Stomach (tissue), 9 donors: ENCODE measurements around the gene TYMS. TPM values are rescaled to one million over a fixed set of nuclear protein-coding genes. Genes with fewer than 3 reads are reported as not detected.
A peak's percentile ranks its signal among the peaks of the same experiment; 100 is the strongest.

Experiments used
- DNase-seq, 2 donors: peaks; one replicate each; pipeline versions ENCODE4 v3.0.0 to v3.0.0-alpha.2; 2013 to 2019
- H3K27ac ChIP-seq, 5 donors: fragments of 200-600 bp in 4 of 5; sonication (generic) in 4 of 5; one replicate each; pipeline ENCODE4 v1.5.1; 2013 to 2019; ENCODE audit warnings: mild to moderate bottlenecking in 1 of 5, moderate library complexity in 1 of 5
- H3K27me3 ChIP-seq, 3 donors: fragments of 200-600 bp; sonication (generic); one replicate each; pipeline ENCODE4 v1.5.1; 2017 to 2019; ENCODE audit warnings: mixed run types in 1 of 3
- H3K36me3 ChIP-seq, 4 donors: fragments of 200-600 bp; sonication (generic); 1 replicate in 3 of 4; 2 replicates in 1 of 4; pipeline ENCODE4 v1.5.1; 2016 to 2019
- H3K4me1 ChIP-seq, 4 donors: fragments of 200-600 bp; sonication (generic); one replicate each; pipeline ENCODE4 v1.5.1; 2016 to 2019
- H3K4me3 ChIP-seq, 4 donors: fragments of 200-600 bp; sonication (generic) in 3 of 4; one replicate each; pipeline ENCODE4 v1.5.1; 2016 to 2019; ENCODE audit warnings: mild to moderate bottlenecking in 1 of 4
- H3K9me3 ChIP-seq, 4 donors: fragments of 200-600 bp; sonication (generic); one replicate each; pipeline ENCODE4 v1.5.1; 2016 to 2019
- EP300 ChIP-seq: sonication (generic); formaldehyde crosslinking; IDR thresholded peaks from one replicate; pipeline ENCODE4 v1.6.1; 2017; ENCODE audit warnings: antibody characterized with exemption
- POLR2A ChIP-seq, 4 donors: fragments of 450-650 bp; IDR thresholded peaks; one replicate each; pipeline ENCODE4 v1.6.1; 2016; ENCODE audit warnings: antibody characterized with exemption in 4 of 4, control low read depth in 2 of 4, mild to moderate bottlenecking in 1 of 4, moderate library complexity in 1 of 4
- POLR2AphosphoS5 ChIP-seq, 3 donors: sonication (generic); formaldehyde crosslinking; IDR thresholded peaks; one replicate each; pipeline ENCODE4 v1.6.1; 2016; ENCODE audit warnings: antibody characterized with exemption in 3 of 3
- WGBS, 5 donors: extraction: QIAGEN DNeasy Blood & Tissue Kit in 3 of 5; methylation state at CpG; one replicate each; pipeline versions ENCODE4 v1.1.5 to v1.1.7; 2013 to 2018; 5-methylcytosine and 5-hydroxymethylcytosine counted together
- intact Hi-C: fragments of 100-400 bp; cut with DNase I; formaldehyde crosslinking; loops from one replicate; pipeline ENCODE4 v1.15.1; 2023; ENCODE audit warnings: low total_unique reads
- polyA plus RNA-seq, 3 donors: library from polyadenylated mRNA; stranded (reverse); fragments of 200-250 nt; gene quantifications; one replicate each; pipeline ENCODE4 v1.2.3, GENCODE V29; 2013
- total RNA-seq, 5 donors: library from RNA; depleted of rRNA; stranded (reverse); fragments of >200 nt; gene quantifications; one replicate each; pipeline versions ENCODE4 v1.1.0 to v1.2.3, GENCODE V29; 2014 to 2016
- TF ChIP-seq, protein P1 (sequence below), 7 experiments: fragments of 450-650 bp in 4 of 7; fragments of 200-600 bp in 3 of 7; sonication (generic) in 3 of 7; IDR thresholded peaks; one replicate each; pipeline ENCODE4 v1.5.1; 2016 to 2019; ENCODE audit warnings: antibody characterized with exemption in 7 of 7, control low read depth in 2 of 7, mild to moderate bottlenecking in 1 of 7
- donor health status: healthy with polysubstance abuse.
- donor health status: Bipolar disorder and iron deficiency.
- donor health status: healthy.

Gene TYMS
- total and polyA plus RNA-seq, 8 donors: 1.2 to 17.1 (median 8.1) TPM

GRCh38 chr18:713135-713490 lies 55.7 kb downstream of the TYMS start:
- 59 to 94% (median 79%) methylated on average over 15 to 23 of the region's 23 CpGs for WGBS, 5 donors
- Histone ChIP-seq H3K27ac (peak overlapping the region; percentile 71 to 92 (median 89)), H3K4me3 (peak overlapping the region; percentile 56 to 81 (median 70)), H3K27me3 (no peaks in the 10 kb centered on the region), H3K9me3 (no peaks in the 10 kb centered on the region), H3K4me1 (peaks cover 8 to 30% (median 19%) of the 10 kb centered on the region in 4 donors), H3K36me3 (peaks cover 0 to 8% (median 8%) of the 10 kb centered on the region in 4 donors)
- no peak for DNase-seq
- no peak for TF ChIP-seq POLR2A (IDR thresholded peaks at IDR 0.05)
- TF ChIP-seq, protein P1, sequence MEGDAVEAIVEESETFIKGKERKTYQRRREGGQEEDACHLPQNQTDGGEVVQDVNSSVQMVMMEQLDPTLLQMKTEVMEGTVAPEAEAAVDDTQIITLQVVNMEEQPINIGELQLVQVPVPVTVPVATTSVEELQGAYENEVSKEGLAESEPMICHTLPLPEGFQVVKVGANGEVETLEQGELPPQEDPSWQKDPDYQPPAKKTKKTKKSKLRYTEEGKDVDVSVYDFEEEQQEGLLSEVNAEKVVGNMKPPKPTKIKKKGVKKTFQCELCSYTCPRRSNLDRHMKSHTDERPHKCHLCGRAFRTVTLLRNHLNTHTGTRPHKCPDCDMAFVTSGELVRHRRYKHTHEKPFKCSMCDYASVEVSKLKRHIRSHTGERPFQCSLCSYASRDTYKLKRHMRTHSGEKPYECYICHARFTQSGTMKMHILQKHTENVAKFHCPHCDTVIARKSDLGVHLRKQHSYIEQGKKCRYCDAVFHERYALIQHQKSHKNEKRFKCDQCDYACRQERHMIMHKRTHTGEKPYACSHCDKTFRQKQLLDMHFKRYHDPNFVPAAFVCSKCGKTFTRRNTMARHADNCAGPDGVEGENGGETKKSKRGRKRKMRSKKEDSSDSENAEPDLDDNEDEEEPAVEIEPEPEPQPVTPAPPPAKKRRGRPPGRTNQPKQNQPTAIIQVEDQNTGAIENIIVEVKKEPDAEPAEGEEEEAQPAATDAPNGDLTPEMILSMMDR (IDR thresholded peaks at IDR 0.05): no peak
- no peak for TF ChIP-seq POLR2AphosphoS5 (IDR thresholded peaks at IDR 0.05)
- TF ChIP-seq EP300: no peak
- intact Hi-C loops: no loop called here

GRCh38 chr18:715626-716025 lies 58.2 kb downstream of the TYMS start:
- TF ChIP-seq POLR2AphosphoS5 (IDR thresholded peaks at IDR 0.05): no peak
- no peak for TF ChIP-seq POLR2A (IDR thresholded peaks at IDR 0.05)
- TF ChIP-seq EP300: no peak
- TF ChIP-seq, protein P1 (IDR thresholded peaks at IDR 0.05): no peak
- intact Hi-C loops: no loop called here
- Histone ChIP-seq H3K27me3 (no peaks in the 10 kb centered on the region), H3K4me3 (no peak overlapping the region), H3K4me1 (peaks cover 8 to 17% (median 12%) of the 10 kb centered on the region in 4 donors), H3K36me3 (no peaks in the 10 kb centered on the region), H3K9me3 (no peaks in the 10 kb centered on the region), H3K27ac (no peak overlapping the region)
- no peak for DNase-seq
- WGBS, 5 donors: 73 to 89% (median 76%) methylated on average over 1 of the region's 1 CpG

- H3K27me3 ChIP-seq: no peaks in the 10 kb centered on the region
- TF ChIP-seq EP300 (no peak), POLR2AphosphoS5 (IDR thresholded peaks at IDR 0.05) (no peak), POLR2A (IDR thresholded peaks at IDR 0.05) (no peak)
- TF ChIP-seq, protein P1 (IDR thresholded peaks at IDR 0.05): no peak
- 89 to 94% (median 91%) methylated on average over 4 of the region's 4 CpGs for WGBS, 5 donors
- DNase-seq: no peak
- H3K27ac ChIP-seq: no peak overlapping the region
- peaks cover 0 to 7% (median 2%) of the 10 kb centered on the region in 4 donors for H3K4me1 ChIP-seq
- no peaks in the 10 kb centered on the region for H3K36me3 ChIP-seq
- no peaks in the 10 kb centered on the region for H3K9me3 ChIP-seq
- no peak overlapping the region for H3K4me3 ChIP-seq
- intact Hi-C loops: no loop called here
Observed at GRCh38 chr18:717003-717402, 59.5 kb downstream of the TYMS start.

Other genes starting within 250 kb of the TYMS start
- 10 to 100 TPM in 2 of 5 donors, 1 to 10 TPM in 3; 5.2 to 37.5 (median 8.0) TPM for gene COLEC12, start 157.0 kb upstream of the TYMS start, total RNA-seq
- 1 to 10 TPM; 1.7 to 2.1 (median 1.8) TPM for gene COLEC12, start 157.0 kb upstream of the TYMS start, polyA plus RNA-seq
- not detected for gene CETN1, start 77.3 kb upstream of the TYMS start, total RNA-seq
- gene CETN1, start 77.3 kb upstream of the TYMS start, polyA plus RNA-seq: not detected
- gene CLUL1, start 60.7 kb upstream of the TYMS start, total RNA-seq: 10 to 100 TPM in 1 of 5 donors, 1 to 10 TPM in 1, not detected in 3; 3.9 to 10.4 TPM
- 1 to 10 TPM; 1.1 to 2.9 (median 1.2) TPM for gene CLUL1, start 60.7 kb upstream of the TYMS start, polyA plus RNA-seq
- gene ENOSF1, start 55.0 kb downstream of the TYMS start, total RNA-seq: 100 to 1,000 TPM in 3 of 5 donors, 10 to 100 TPM in 2; 61.4 to 114 (median 106) TPM
- gene ENOSF1, start 55.0 kb downstream of the TYMS start, polyA plus RNA-seq: 10 to 100 TPM; 24.0 to 58.0 (median 31.8) TPM
- 100 to 1,000 TPM in 1 of 5 donors, 10 to 100 TPM in 2, 1 to 10 TPM in 2; 6.4 to 147 (median 42.4) TPM for gene YES1, start 154.6 kb downstream of the TYMS start, total RNA-seq
- 10 to 100 TPM; 12.1 to 41.7 (median 31.4) TPM for gene YES1, start 154.6 kb downstream of the TYMS start, polyA plus RNA-seq
- 1 to 10 TPM in 2 of 5 donors, not detected in 3; 4.2 to 8.1 TPM for gene ADCYAP1, start 247.2 kb downstream of the TYMS start, total RNA-seq
- gene ADCYAP1, start 247.2 kb downstream of the TYMS start, polyA plus RNA-seq: 1 to 10 TPM in 1 of 3 donors, under 1 TPM in 2; 0.25 to 1.4 (median 0.28) TPM